ENCODE measurements around the gene SDE2.
"Not testable (repeated sequence)": the region's sequence is repeated elsewhere in the genome, so short reads cannot be mapped to it uniquely, and the experiment has no call there.

SDE2 gene

GRCh38 chr1:225941187-225941941 is 57.8 kb downstream of the SDE2 start, which contains the start of gene LEFTY2:
Gene LEFTY2 (minus strand): TSS chr1:225941220. CDS start chr1:225941140, 80 bp downstream.
- TF ChIP-seq CTCF (IDR thresholded peaks at IDR 0.05; ENCODE audit: extremely low read depth, insufficient read depth, missing control alignments): no peak
- in situ Hi-C loops (cut with MboI; ENCODE audit: low pct_unique_long_range_greater_than_20kb, low sequenced_read_pairs, unreplicated experiment): no loop called here
- DNase-seq (ENCODE audit: low spot score): no peak

GRCh38 chr1:225940385-225941151 is 58.6 kb downstream of the SDE2 start:
- TF ChIP-seq CTCF (IDR thresholded peaks at IDR 0.05; ENCODE audit: extremely low read depth, insufficient read depth, missing control alignments): no peak
- in situ Hi-C loops (cut with MboI; ENCODE audit: low pct_unique_long_range_greater_than_20kb, low sequenced_read_pairs, unreplicated experiment): no loop called here
- no peak for DNase-seq (ENCODE audit: low spot score)

- DNase-seq (ENCODE audit: low spot score); in situ Hi-C loops (cut with MboI; ENCODE audit: low pct_unique_long_range_greater_than_20kb, low sequenced_read_pairs, unreplicated experiment): not testable (repeated sequence)
Measured at GRCh38 chr1:225939939-225940310, 59.2 kb downstream of the SDE2 start.

GRCh38 chr1:225939097-225939938 is 59.8 kb downstream of the SDE2 start:
- in situ Hi-C loops (cut with MboI; ENCODE audit: low pct_unique_long_range_greater_than_20kb, low sequenced_read_pairs, unreplicated experiment); DNase-seq (ENCODE audit: low spot score): not testable (repeated sequence)

GRCh38 chr1:225937048-225937968 is 61.8 kb downstream of the SDE2 start:
- no peak for DNase-seq (ENCODE audit: low spot score)
- TF ChIP-seq CTCF (IDR thresholded peaks at IDR 0.05; ENCODE audit: extremely low read depth, insufficient read depth, missing control alignments): no peak
- in situ Hi-C loops (cut with MboI; ENCODE audit: low pct_unique_long_range_greater_than_20kb, low sequenced_read_pairs, unreplicated experiment): no loop called here

GRCh38 chr1:225936523-225936922 is 62.6 kb downstream of the SDE2 start:
- no peak for TF ChIP-seq CTCF (IDR thresholded peaks at IDR 0.05; ENCODE audit: extremely low read depth, insufficient read depth, missing control alignments)
- no peak for DNase-seq (ENCODE audit: low spot score)
- in situ Hi-C loops (cut with MboI; ENCODE audit: low pct_unique_long_range_greater_than_20kb, low sequenced_read_pairs, unreplicated experiment): no loop called here

- in situ Hi-C loops (cut with MboI; ENCODE audit: low pct_unique_long_range_greater_than_20kb, low sequenced_read_pairs, unreplicated experiment); DNase-seq (ENCODE audit: low spot score): not testable (repeated sequence)
Measured at GRCh38 chr1:225936086-225936485, 63.1 kb downstream of the SDE2 start.

All from GM13977 (cell line).